NCI-H1694 treated with DMSO at 0.1 percent for 48 hours (cell line): ENCODE measurements around the gene KIF1A.
"Not testable (repeated sequence)": the region's sequence is repeated elsewhere in the genome, so short reads cannot be mapped to it uniquely, and the experiment has no call there.

Experiments
- DNase-seq: peaks from one replicate; lab custom pipeline; 2025; lab: John Stamatoyannopoulos, UW

Gene KIF1A

GRCh38 chr2:240846873-240847595 is 27.0 kb upstream of the KIF1A start:
- DNase-seq = no peak

GRCh38 chr2:240846309-240846708 is 26.3 kb upstream of the KIF1A start:
- DNase-seq = not testable (repeated sequence)

DNA sequence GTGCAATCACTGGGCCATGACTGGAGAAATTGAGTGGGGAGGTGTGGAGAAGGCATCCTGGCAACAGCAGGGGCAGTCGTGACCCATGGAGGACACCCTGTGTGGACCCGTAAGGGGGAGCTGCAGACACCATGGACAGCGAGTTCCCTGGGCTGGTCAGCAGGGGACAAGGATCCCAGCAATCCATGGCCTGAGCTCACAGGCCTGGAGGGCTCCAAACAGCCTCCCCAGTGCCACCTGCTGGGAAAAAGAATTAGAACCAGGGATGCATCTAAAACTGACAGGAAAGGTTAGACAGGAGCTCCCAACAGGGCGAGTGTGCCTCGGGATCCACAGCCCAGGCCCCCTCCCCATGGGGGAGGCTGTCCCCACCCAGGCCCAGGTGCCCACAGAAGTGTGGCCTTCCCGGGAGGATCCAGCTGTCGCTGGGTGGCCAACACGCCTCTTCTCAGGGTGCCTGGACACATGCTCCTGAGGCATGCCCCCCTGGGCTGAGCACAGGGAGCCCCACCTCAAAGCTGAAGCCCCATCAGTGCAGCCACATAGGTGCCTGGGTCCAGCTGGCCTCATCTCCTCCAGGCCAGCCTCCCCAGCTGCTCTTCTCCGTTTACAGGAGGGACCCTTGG is 20.5 kb upstream of the KIF1A start:
- DNase-seq = peak; percentile 23

DNA sequence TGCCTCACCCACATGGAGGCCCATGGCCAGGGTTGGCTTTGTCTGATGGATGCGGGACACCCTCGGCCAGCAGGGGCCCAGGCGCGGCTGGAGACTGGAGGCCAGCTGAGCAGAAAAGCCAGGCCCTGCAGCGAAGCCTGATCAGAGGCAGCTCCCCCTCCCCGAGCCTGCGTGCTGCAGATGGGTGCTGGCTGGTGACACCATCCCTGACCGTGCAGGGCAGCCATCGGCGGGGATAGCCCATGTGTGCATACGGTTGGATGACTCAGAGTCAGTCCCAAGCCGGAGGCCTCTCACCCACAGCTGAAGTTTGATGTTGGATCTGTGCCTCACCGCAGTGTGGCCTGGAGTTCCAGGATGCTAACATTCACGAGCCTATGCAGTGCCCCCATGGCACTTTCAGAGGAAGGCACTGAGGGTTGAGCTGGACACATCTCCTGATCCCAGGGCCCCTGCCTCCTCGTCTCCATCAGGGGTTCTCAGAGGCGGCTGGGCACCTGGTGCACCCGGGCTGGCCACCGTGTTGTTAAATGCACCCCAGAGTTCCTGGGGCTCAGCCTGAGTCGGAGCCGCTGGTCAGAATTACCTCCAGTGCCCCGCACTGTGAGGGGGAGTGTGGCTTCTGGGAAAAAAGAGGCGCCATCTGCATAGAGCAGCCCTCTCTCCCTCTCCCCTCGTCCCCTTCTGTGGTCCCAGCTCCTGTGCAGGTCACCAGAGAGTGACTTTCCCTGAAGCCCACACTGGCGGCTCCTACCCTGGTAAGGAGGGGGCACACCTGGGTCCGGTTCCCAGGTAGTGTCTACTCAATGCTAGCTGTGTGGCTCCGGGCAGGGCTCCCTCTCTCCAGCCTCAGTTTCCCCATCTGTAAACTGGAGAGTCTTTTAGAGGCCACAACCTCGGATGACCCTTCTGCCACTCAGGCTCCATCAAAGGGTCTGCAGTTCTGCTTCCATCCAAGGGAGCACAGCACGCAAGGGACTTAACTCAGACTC is 19.4 kb upstream of the KIF1A start:
- DNase-seq = no peak

DNA sequence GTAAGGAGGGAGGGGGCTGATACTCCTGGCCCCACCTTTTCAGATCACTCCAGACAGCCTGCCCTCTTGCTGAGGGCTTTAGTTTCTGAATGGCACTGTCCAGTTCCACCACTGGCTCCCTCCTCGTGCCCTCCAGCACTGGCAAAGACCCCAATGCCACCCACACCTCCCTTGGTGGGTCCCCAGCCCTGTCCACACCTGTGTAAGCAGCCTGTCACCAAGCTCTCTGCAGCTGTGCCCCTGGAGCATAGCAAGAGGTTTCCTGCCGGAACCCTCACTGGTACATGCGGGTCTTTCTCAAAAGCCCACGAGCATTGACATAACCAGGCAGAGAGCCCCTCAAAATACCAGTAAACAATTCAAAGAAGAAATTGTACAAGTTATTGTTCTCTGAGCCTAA is 17.6 kb upstream of the KIF1A start:
- no peak for DNase-seq

DNA sequence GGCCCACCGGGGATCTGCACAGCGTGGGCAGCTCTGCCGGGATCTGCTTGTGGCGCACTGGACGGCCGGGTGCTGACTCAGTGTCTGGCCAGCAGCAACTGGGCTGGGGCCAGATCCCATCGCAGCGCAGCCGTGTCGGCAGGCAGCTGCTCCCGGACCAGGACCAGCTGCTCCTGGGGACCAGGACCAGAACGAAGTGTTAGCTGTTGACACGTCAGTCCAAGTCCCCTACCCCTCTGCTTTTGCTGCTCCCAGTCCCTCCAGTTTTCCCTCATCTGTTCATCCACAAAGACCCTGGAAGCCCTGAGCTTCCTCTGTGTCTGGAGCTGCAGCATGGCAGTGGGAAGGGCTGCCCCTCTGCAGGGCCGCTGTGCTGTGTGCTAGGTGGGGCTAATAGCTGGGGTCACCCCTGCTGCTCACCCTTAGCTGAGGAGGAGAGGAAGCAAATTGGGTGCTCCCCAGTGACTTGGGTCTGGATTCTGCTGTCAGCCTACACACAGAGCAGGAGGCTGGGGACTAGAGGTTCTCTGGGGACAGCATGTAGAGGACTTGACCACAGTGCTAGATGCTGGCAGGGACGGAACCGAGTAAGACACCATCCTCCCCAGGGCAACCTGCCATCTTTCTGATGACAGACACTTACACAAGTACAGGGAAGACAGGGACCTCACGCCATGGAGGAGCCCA is 16.9 kb upstream of the KIF1A start:
- no peak for DNase-seq

- DNase-seq = no peak
These were observed 15.5 kb upstream of the KIF1A start for GRCh38 chr2:240835528-240835927.

DNA sequence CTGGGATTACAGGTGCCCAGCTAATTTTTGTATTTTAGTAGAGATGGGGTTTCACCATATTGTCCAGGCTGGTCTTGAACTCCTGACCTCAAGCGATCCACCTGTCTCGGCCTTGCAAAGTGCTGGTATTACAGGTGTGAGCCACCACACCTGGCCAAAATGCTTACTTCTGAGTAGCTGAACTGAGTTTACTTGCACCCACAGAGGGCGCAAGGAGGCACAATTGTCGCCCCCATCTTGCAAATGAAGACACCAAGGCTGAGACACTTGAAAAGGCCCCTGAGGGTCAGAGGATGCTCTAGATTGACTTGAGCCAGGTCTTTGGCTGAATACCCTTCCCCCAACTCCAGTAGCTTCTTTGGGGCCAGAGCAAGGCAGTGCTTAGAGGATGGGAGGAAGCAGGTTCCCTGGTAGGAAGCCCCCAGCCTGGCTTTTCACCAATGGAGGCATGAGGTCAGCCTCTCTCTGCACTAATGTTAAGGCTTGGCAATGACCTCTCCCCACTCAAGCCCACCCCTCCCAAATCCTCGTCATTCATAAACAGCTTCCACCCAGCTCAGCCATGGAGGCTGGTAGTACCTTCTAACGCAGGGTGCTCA is 14.5 kb upstream of the KIF1A start:
- no peak for DNase-seq

DNA sequence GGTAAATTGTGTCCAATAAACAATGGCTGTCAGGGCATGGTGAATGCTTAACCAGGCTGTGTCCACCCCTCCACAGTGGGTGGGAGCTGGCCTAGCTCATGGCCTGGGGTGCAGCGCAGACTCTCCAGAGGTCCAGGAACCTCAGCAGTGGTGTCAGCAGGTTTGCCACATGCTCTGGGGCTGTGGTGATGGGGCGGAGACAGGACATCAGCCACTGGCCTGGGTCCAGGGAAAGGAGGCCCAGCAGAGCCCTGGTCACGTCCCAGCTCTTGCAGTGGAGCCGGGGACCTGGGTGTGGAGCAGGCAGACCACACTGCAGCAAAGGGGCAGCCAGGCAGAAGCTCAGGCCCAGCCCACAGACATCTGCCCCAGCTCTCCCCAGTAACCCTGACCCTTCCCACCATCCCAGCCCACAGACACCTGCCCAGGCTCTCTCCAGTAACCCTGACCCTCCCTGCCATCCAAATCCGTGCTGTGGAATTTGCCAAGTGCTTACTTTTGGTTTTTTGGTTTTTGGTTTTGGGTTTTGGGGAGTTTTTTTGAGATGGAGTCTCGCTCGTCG is 13.8 kb upstream of the KIF1A start:
- no peak for DNase-seq

- DNase-seq = no peak
These were observed 13.0 kb upstream of the KIF1A start for GRCh38 chr2:240832921-240833494.

DNA sequence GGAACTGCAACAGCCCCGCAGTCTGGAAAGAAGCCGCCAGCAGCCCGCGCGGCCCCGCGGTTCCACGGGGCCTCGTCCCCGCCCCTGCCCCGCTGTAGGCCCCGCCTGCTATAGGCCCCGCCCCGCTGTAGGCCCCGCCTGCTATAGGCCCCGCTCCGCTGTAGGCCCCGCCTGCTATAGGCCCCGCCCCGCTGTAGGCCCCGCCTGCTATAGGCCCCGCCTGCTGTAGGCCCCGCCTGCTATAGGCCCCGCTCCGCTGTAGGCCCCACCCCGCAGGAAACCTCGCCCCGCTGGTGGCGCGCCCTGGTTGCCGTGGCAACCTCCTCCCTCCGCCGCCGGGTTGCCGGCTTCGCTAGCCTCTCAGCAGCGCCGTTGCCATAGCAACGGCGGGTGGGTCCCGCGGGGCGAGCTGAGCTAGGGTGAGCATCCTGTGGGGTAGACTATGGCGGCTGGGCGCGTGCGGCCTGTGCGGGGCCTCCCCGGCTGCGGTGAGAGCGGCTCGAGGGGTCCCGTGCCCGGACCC is 12.2 kb upstream of the KIF1A start:
- DNase-seq = peak; percentile 78

GRCh38 chr2:240831594-240832204 is 11.7 kb upstream of the KIF1A start:
- DNase-seq = no peak

DNA sequence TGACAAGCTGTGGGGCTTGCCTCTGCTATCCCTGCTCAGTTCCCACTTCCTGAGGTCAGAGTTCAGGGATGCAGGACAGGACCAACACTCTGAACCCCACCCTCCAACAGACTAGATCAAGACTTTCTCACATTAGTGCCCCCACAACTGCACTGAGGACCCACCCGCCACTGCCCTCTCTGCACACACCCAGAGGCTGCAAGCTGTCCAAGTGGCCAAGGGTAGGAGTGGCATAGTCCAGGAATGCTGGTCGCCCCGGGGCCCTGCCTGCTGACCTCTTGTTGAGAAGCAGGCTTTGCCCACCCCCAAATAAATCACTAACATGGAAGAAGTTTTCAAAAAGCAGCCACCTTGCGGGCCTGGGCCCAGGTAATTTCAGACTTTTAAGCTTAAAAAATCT is 5.5 kb upstream of the KIF1A start:
- no peak for DNase-seq

- DNase-seq = no peak
These were observed 3.7 kb upstream of the KIF1A start for GRCh38 chr2:240823449-240824336.

- no peak for DNase-seq
These were observed 2.3 kb upstream of the KIF1A start for GRCh38 chr2:240822280-240822847.

DNA sequence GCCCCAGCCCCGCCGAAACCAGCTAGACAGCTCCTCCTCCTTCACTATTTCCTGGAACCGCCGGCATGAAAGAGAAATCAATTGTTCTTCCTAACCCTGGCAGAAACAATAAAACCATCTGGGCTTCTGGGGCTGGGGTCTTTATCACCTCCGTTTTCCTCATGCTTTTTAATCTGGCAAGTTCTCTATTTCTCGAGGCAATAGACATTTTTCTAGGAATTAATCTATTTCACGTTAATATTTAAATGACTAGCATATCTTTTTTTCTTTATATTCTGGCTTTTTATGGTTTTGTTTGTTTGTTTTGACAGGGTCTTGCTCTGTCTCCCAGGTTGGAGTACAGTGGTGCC is 1.4 kb upstream of the KIF1A start:
- no peak for DNase-seq

DNA sequence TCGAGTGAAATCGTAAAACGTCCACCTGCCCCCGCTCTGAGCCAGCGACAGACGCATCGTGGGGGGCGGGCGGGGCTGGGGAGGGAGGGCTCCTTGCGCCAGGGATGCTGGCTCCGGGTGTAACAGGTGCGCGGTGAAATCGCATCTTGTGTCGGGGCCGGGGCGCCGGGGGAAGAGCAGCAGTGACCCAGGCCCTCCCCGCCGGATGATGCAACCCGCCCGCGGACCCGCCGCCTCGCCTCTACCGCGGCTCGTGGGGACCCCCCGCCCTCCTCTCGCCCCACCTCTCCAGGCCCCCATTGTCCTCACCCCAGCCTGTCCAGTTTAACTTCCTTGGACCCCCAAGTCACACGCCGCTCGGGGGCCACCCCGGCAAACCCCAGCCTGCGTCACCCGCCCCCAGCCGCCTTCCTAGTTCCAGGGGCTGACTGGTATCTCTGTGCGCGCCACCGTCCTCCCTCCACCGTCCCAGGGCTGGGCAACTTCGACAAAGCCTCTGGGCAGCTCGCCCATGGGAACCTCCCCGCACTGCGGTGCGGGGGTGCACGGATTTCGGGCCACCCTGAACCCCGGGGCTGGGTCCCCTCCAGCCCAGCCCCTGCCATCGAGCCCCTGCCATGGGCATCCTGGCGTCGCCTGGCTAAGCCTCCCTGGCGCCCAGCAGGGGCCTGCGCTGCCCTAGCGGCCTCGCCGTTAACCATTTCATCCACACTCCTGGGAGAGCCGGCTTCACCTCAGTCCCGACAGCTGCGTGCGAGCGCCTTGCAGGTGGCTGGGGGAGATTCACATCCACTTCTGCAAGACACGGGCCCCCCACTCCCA is 799 bp upstream of the KIF1A start:
- DNase-seq = peak; percentile 47
